Adrenal gland (tissue), 5 donors: ENCODE data around the gene TGFBR3.

Experiments used
- CTCF ChIP-seq, 6 experiments: fragments of 450-650 bp in 4 of 6; fragments of 200-600 bp in 2 of 6; sonication (generic) in 1 of 6; IDR thresholded peaks; 1 replicate in 5 of 6; 2 replicates in 1 of 6; pipeline versions ENCODE4 v1.5.1 to v1.8.0; 2016 to 2021; ENCODE audit warnings: antibody characterized with exemption in 6 of 6, mild to moderate bottlenecking in 2 of 6, moderate library complexity in 1 of 6
- POLR2A ChIP-seq, 2 donors: fragments of 450-650 bp; IDR thresholded peaks; one replicate each; pipeline ENCODE4 v1.6.1; 2017; ENCODE audit warnings: antibody characterized with exemption in 2 of 2, mild to moderate bottlenecking in 2 of 2, moderate library complexity in 1 of 2
- donor health status: DM: no; HTN: no; CAD: no.

GRCh38 chr1:91796390-91796654 is 89.6 kb downstream of the TGFBR3 start:
- TF ChIP-seq CTCF (IDR thresholded peaks at IDR 0.05) (no peak), POLR2A (IDR thresholded peaks at IDR 0.05) (no peak)
